MCF 10A (cell line): Measurements from ENCODE around the gene HMBS. TPM values are rescaled to one million over a fixed set of nuclear protein-coding genes. Genes with fewer than 3 reads are reported as not detected.

Experiments
- BruUV-seq: library from RNA; stranded (reverse); fragments of 400-500 nt; replicated peaks from 2 replicates; lab custom pipeline; 2021; lab: Mats Ljungman, UMichigan
- CTCF ChIA-PET: fragments of 300-600 bp; sonication (Branson Sonifier 250); formaldehyde crosslinking; extraction: SDS; loops from one replicate; lab custom pipeline; 2021; ENCODE audit warnings: antibody characterized with exemption, inconsistent platforms; lab: Yijun Ruan, JAX
- POLR2A ChIA-PET: fragments of 300-600, 350-650 bp; sonication (Branson Sonifier 250); formaldehyde crosslinking; extraction: SDS; loops from one replicate; lab custom pipeline; 2020; ENCODE audit warnings: antibody characterized with exemption, inconsistent platforms; lab: Yijun Ruan, JAX
- DNase-seq: peaks from one replicate; pipeline ENCODE4 v3.0.0-alpha.2; 2018; ENCODE audit not compliant: unreplicated experiment
- H3K27ac Mint-ChIP-seq: one replicate; pipeline ENCODE4 v1.8.0; 2022; ENCODE audit warnings: mild to moderate bottlenecking, low read depth, mixed read lengths; ENCODE audit not compliant: unreplicated experiment
- H3K27me3 Mint-ChIP-seq: one replicate; pipeline ENCODE4 v1.8.0; 2022; ENCODE audit warnings: mixed read lengths; ENCODE audit not compliant: insufficient read depth, unreplicated experiment
- H3K36me3 Mint-ChIP-seq: one replicate; pipeline ENCODE4 v1.8.0; 2022; ENCODE audit warnings: mild to moderate bottlenecking, moderate library complexity, mixed read lengths; ENCODE audit not compliant: insufficient read depth, unreplicated experiment
- H3K4me1 Mint-ChIP-seq: one replicate; pipeline ENCODE4 v1.8.0; 2022; ENCODE audit warnings: mixed read lengths; ENCODE audit not compliant: insufficient read depth, unreplicated experiment
- H3K4me3 Mint-ChIP-seq: one replicate; pipeline ENCODE4 v1.8.0; 2022; ENCODE audit warnings: mild to moderate bottlenecking, moderate library complexity, mixed read lengths; ENCODE audit not compliant: unreplicated experiment
- H3K9me3 Mint-ChIP-seq: one replicate; pipeline ENCODE4 v1.8.0; 2022; ENCODE audit warnings: mixed read lengths; ENCODE audit not compliant: unreplicated experiment
- intact Hi-C: fragments of 100-400 bp; cut with micrococcal nuclease; formaldehyde crosslinking; loops from 2 replicates; pipeline ENCODE4 v1.14.1; 2022
- total RNA-seq: library from RNA; stranded (reverse); gene quantifications from 2 replicates; pipeline ENCODE4 v1.2.3, GENCODE V29; 2022
- TF ChIP-seq, protein P1 (sequence below): fragments of 200-600 bp; IDR thresholded peaks from one replicate; pipeline ENCODE4 v1.8.0; 2022; ENCODE audit warnings: antibody characterized with exemption, mild to moderate bottlenecking; ENCODE audit not compliant: unreplicated experiment

HMBS gene
- total RNA-seq, 1 experiment from 2014 or later, result 51.3 TPM

DNA sequence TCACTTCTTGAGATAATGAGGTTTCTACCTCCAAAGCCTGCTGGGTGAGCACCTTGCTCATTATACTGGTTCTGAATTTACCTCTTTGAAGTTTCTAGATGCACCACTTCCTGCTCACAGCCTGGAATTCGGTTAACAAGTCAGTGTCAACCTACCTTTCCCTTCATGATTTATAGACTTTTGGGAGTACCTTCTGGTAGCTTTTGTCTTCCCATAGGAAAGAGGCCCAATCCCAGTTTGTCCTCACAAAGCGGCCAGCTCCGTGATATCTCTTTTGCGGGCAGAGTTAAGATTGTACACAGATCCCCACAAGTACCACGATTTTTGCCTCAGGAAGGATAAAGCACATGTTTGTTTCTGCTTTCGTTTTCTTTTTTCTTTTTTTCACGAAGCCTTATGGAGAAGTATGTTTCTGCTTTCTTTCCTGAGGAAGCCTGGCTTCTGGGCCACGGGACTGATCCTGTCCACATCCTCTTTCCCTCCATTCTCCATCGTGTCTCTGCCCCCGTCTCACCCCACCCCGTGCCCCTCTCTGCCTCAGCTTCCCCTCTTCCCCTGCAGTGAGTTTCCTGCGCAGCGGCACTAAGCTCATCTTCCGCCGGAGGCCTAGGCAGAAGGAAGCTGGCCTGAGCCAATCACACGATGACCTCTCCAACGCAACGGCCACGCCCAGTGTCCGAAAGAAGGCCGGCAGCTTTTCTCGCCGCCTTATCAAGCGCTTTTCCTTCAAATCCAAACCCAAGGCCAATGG is 31.0 kb downstream of the HMBS start:
- Mint-ChIP-seq H3K9me3 (no peaks in the 10 kb centered on the region), H3K4me1 (peaks cover 13% of the 10 kb centered on the region), H3K4me3 (no peak overlapping the region), H3K27me3 (no peaks in the 10 kb centered on the region), H3K36me3 (peaks cover 43% of the 10 kb centered on the region), H3K27ac (no peak overlapping the region)
- intact Hi-C loops, result no loop called here
- no TSS peak for BruUV-seq
- TF ChIP-seq, protein P1, sequence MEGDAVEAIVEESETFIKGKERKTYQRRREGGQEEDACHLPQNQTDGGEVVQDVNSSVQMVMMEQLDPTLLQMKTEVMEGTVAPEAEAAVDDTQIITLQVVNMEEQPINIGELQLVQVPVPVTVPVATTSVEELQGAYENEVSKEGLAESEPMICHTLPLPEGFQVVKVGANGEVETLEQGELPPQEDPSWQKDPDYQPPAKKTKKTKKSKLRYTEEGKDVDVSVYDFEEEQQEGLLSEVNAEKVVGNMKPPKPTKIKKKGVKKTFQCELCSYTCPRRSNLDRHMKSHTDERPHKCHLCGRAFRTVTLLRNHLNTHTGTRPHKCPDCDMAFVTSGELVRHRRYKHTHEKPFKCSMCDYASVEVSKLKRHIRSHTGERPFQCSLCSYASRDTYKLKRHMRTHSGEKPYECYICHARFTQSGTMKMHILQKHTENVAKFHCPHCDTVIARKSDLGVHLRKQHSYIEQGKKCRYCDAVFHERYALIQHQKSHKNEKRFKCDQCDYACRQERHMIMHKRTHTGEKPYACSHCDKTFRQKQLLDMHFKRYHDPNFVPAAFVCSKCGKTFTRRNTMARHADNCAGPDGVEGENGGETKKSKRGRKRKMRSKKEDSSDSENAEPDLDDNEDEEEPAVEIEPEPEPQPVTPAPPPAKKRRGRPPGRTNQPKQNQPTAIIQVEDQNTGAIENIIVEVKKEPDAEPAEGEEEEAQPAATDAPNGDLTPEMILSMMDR, result no peak
- no peak for DNase-seq
- POLR2A ChIA-PET, result interaction anchor here (0.7 kb wide), 1 partner anchor 14 kb away, joined by 3 read pairs; the partner anchor contains the start of gene DPAGT1
- CTCF ChIA-PET, result no interaction called here

DNA sequence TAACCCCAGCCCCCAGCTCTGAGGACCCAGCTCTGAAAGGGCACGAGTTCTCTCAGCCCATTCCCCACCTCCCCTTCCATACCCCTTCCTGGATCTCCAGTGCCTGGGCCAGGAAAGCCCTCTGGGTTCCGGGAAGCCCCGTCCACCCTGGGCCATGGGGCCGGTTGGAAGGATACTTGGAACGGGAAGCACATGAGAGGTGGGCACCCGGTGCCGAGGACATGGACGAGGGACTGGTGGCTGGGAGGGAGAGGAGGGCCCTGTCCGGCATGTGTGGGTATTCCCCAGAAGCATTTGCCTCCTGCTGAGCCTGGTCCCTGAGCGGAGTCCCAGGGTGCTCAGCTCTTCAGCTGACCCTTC is 31.5 kb downstream of the HMBS start:
- H3K27me3 Mint-ChIP-seq, result no peaks in the 10 kb centered on the region
- peaks cover 15% of the 10 kb centered on the region for H3K4me1 Mint-ChIP-seq
- peaks cover 43% of the 10 kb centered on the region for H3K36me3 Mint-ChIP-seq
- ChIA-PET POLR2A (interaction anchor here (0.7 kb wide), 1 partner anchor 14 kb away, joined by 3 read pairs; the partner anchor contains the start of gene DPAGT1), CTCF (no interaction called here)
- H3K27ac Mint-ChIP-seq, result no peak overlapping the region
- no peaks in the 10 kb centered on the region for H3K9me3 Mint-ChIP-seq
- H3K4me3 Mint-ChIP-seq, result no peak overlapping the region
- TF ChIP-seq, protein P1, result no peak
- no peak for DNase-seq
- no TSS peak for BruUV-seq
- intact Hi-C loops, result no loop called here

DNA sequence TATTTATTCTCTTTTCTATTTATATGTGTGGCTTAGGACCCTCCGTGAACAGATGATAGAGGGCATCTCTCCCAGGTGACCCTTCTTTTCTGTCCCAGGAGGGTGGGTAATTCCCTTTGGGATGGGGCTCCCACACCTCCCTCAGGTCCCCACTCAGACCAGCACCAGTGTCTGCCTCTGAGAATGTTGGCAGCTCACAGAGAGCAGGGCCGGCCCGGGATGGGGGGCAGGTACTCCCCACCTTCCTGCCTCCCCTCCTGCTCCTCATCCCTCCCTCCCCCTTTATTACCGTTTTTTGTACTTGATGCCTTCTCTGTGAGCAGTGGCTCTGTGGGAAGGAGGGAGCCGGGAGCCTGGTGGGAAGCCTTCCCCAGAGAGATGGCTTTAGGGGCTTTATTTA is 31.9 kb downstream of the HMBS start:
- H3K4me3 Mint-ChIP-seq, result no peak overlapping the region
- H3K36me3 Mint-ChIP-seq, result peaks cover 42% of the 10 kb centered on the region
- no peaks in the 10 kb centered on the region for H3K27me3 Mint-ChIP-seq
- no TSS peak for BruUV-seq
- TF ChIP-seq, protein P1, result no peak
- DNase-seq, result no peak
- POLR2A ChIA-PET, result interaction anchor here (0.7 kb wide), 1 partner anchor 15 kb away, joined by 3 read pairs; the partner anchor contains the start of gene DPAGT1
- H3K9me3 Mint-ChIP-seq, result no peaks in the 10 kb centered on the region
- peaks cover 15% of the 10 kb centered on the region for H3K4me1 Mint-ChIP-seq
- CTCF ChIA-PET, result no interaction called here
- intact Hi-C loops, result no loop called here
- no peak overlapping the region for H3K27ac Mint-ChIP-seq

DNA sequence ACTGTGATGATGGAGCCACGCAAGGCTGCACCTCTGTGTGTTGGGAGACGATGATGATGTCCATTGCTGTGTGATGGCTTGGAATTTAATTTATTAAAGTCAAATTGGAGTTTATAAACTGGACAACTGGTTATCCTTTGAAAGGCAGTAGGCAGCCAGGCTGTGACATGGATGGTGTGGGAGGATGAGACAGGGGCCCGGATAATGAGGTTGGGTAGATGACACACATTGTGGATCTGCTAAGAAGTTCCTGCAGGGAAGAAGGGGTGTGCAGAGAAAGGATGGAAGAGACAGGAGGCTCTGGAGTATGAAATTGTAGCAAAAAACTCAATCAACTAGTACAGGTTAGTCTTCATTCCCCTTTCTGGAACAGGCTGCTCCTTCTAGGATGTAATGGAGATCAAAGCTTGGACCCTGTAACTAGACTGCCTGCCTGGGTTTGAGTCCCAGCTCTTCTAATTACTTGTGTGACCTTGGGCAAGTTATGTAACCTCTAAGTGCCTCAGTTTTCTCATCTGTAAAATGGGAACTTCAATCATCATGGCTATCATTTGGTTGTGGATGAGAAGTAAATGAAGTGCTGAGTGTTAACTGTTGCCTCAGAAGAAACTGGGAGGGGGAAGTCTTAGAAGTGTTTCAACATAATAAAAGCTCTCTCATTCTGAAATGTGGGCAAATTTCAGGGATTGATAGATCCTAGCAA is 32.5 kb downstream of the HMBS start:
- ChIA-PET CTCF (interaction anchor here (0.6 kb wide), 1 partner anchor 26 kb away, joined by 3 read pairs; no protein-coding TSS in a partner anchor), POLR2A (no interaction called here)
- no peak overlapping the region for H3K4me3 Mint-ChIP-seq
- no peaks in the 10 kb centered on the region for H3K27me3 Mint-ChIP-seq
- peaks cover 36% of the 10 kb centered on the region for H3K36me3 Mint-ChIP-seq
- BruUV-seq, result no TSS peak
- TF ChIP-seq, protein P1, result no peak
- peaks cover 20% of the 10 kb centered on the region for H3K4me1 Mint-ChIP-seq
- no peak for DNase-seq
- no peaks in the 10 kb centered on the region for H3K9me3 Mint-ChIP-seq
- intact Hi-C loops, result no loop called here
- no peak overlapping the region for H3K27ac Mint-ChIP-seq
